IgD-negative memory B cell (primary cell): ENCODE measurements around the gene PGAP6. TPM values are rescaled to one million over a fixed set of nuclear protein-coding genes. Genes with fewer than 3 reads are reported as not detected.
A peak's percentile ranks its signal among the peaks of the same experiment; 100 is the strongest.
"Not testable (repeated sequence)": the region's sequence is repeated elsewhere in the genome, so short reads cannot be mapped to it uniquely, and the experiment has no call there.

ENCODE experiments used
- H3K27ac Mint-ChIP-seq, 3 donors: one replicate each; pipeline ENCODE4 v1.8.0; 2020 to 2022; ENCODE audit warnings: mild to moderate bottlenecking in 3 of 3, mixed read lengths in 3 of 3, moderate library complexity in 1 of 3
- H3K27me3 Mint-ChIP-seq: one replicate; pipeline ENCODE4 v1.8.0; 2021; ENCODE audit warnings: mixed read lengths
- H3K36me3 Mint-ChIP-seq: one replicate; pipeline ENCODE4 v1.8.0; 2020; ENCODE audit warnings: mild to moderate bottlenecking, mixed read lengths
- H3K4me1 Mint-ChIP-seq, 3 donors: one replicate each; pipeline ENCODE4 v1.8.0; 2020 to 2022; ENCODE audit warnings: mixed read lengths in 3 of 3, mild to moderate bottlenecking in 1 of 3
- H3K4me3 Mint-ChIP-seq, 4 donors: one replicate each; pipeline ENCODE4 v1.8.0; 2020 to 2022; ENCODE audit warnings: mild to moderate bottlenecking in 4 of 4, mixed read lengths in 4 of 4, moderate library complexity in 3 of 4
- H3K9me3 Mint-ChIP-seq, 3 donors: one replicate each; pipeline ENCODE4 v1.8.0; 2020 to 2021; ENCODE audit warnings: mixed read lengths in 3 of 3, mild to moderate bottlenecking in 1 of 3
- polyA plus RNA-seq: library from polyadenylated mRNA; unstranded; fragments of 300-500 nt; fragmentation: Illumina TruSeq; gene quantifications from one replicate; pipeline ENCODE4 v1.2.3, GENCODE V29; 2021

Gene PGAP6
- polyA plus RNA-seq, 1 donor from 2014 or later, result 7.3 TPM

DNA sequence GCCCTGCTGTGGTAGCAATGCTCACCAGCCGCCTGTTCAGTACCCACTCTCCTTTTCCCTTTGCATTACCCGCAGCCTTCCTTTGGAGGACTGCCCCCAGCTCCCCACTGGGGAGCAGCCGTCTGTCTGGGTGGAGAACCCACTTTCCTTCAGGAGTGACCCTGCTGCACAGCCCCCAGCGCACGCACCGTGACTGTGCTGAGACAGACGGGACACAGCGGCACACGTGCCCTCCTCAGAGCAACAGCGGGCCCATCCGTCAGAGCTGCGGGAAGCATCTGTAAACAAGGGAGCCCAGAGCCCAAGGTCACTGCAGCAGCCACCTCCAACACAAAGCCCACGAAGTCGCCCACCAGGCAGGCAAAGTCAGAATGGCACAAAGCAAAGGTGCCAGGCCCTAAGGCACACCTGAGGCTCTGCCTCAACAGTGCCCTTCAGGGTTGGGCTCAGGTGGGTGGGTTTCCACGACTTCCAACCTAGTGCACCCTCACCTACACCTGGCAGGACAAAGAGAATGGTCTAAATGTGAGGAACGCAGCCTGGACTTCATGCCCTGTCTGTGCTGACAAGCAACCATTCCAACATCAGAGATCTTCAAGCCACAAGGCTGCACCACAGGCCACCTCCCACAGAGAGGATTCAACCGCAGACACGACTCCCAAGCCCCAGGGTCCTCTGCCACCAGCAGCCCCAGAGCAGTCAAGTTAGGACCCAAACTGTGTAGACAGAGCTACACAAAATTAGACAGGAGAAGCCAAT is 39.1 kb downstream of the PGAP6 start:
- no peaks in the 10 kb centered on the region for H3K27me3 Mint-ChIP-seq
- H3K27ac Mint-ChIP-seq, result no peak overlapping the region
- H3K4me1 Mint-ChIP-seq, result peaks cover 21 to 30% (median 22%) of the 10 kb centered on the region in 3 donors
- H3K4me3 Mint-ChIP-seq, result peak overlapping the region in 1 of 4 donors; percentile 57
- H3K9me3 Mint-ChIP-seq, result no peaks in the 10 kb centered on the region
- peaks cover 10% of the 10 kb centered on the region for H3K36me3 Mint-ChIP-seq

DNA sequence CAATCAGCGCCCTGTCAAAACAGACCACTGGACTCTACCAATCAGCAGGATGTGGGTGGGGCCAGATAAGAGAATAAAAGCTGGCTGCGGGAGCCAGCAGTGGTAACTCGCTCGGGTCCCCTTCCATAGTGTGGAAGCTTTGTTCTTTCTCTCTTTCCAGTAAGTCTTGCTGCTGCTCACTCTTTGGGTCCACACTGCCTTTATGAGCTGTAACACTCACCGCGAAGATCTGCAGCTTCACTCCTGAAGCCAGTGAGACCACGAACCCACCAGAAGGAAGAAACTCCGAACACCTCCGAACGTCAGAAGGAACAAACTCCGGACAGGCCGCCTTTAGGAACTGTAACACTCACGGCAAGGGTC is 39.8 kb downstream of the PGAP6 start:
- H3K27ac Mint-ChIP-seq, H3K27me3 Mint-ChIP-seq, H3K36me3 Mint-ChIP-seq, H3K9me3 Mint-ChIP-seq: not testable (repeated sequence)
- Mint-ChIP-seq H3K4me1 (peaks cover 17 to 26% (median 18%) of the 10 kb centered on the region in 3 donors), H3K4me3 (peak overlapping the region in 3 of 4 donors; percentile 3 to 14 (median 8))

- H3K27ac Mint-ChIP-seq, H3K36me3 Mint-ChIP-seq, H3K27me3 Mint-ChIP-seq, H3K9me3 Mint-ChIP-seq: not testable (repeated sequence)
- Mint-ChIP-seq H3K4me1 (peaks cover 15 to 26% (median 21%) of the 10 kb centered on the region in 3 donors), H3K4me3 (peak overlapping the region in 1 of 4 donors; percentile 3)
These were observed 40.4 kb downstream of the PGAP6 start for GRCh38 chr16:341095-341973.

DNA sequence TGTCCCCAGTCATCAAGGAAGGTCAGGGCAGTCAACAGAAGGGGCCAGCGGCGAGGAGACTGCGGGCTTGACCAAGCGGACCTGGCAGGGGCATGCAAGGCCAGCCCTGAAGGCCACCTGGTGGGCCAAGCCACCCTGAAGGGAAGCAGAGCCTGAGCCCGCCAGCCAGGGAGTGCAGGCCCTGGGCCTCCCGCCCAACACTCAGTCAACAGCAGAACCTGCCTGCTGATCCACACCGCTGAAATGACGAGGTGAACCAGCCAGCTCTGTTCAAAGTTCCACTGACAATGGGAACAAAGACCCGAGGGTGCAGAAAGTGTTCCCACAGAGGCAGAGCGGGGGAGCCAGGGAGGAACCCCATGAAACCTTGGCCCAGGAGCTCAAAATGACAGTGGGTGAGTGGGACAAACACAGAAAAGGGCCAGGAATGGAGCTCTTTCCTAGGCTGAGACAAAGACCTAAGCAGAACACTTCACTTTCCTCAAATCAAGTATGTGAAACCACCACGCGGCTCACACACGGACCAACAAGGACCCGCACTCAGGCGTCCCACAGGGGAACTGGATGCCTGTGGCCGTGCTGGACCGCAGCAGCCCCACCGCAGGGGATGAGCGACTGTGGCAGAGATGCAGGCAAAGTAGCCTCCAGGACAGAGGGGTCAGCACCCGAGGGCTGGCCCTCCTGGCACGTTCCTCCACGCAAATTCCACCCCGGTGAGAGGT is 41.2 kb downstream of the PGAP6 start:
- H3K4me3 Mint-ChIP-seq, result peak overlapping the region in 1 of 4 donors; percentile 72
- no peaks in the 10 kb centered on the region for H3K27me3 Mint-ChIP-seq
- H3K9me3 Mint-ChIP-seq, result no peaks in the 10 kb centered on the region
- H3K4me1 Mint-ChIP-seq, result peaks cover 18 to 28% (median 27%) of the 10 kb centered on the region in 3 donors
- peaks cover 11% of the 10 kb centered on the region for H3K36me3 Mint-ChIP-seq
- peak overlapping the region in 1 of 3 donors; percentile 81 for H3K27ac Mint-ChIP-seq

GRCh38 chr16:339680-340079 is 42.1 kb downstream of the PGAP6 start:
- H3K4me1 Mint-ChIP-seq, result peaks cover 12 to 30% (median 26%) of the 10 kb centered on the region in 3 donors
- peaks cover 8% of the 10 kb centered on the region for H3K36me3 Mint-ChIP-seq
- H3K27me3 Mint-ChIP-seq, result no peaks in the 10 kb centered on the region
- H3K27ac Mint-ChIP-seq, result peak overlapping the region in 1 of 3 donors; percentile 81
- peak overlapping the region; percentile 3 to 84 (median 60) for H3K4me3 Mint-ChIP-seq
- H3K9me3 Mint-ChIP-seq, result no peaks in the 10 kb centered on the region

DNA sequence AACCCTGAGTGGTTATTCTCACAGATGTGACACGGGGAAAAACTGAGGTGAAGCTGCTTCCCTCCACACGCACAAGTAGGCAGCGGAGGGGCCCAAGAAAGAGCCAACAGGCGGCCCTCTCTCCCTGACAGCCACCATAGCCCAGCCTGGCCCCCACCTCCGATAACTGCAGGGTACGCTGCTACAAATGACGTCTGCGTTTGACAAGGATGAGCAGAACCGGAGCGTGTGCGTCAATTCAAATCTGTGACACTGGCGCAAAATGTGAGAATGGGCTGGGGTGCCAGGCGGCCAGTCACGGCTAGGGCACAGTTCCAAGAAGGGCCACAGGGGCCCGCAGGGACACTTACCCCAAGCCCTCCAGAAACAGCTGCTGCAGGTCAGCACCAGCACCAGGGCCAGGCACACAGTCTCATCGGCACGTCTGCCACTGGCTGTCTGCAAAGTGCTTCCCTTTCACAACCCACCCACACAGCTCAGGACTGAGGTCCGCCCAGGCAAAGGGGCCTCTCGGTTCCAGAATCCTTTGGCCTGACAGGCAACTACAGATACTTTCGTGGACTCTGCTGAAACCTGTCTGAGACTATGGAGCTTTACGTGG is 43.7 kb downstream of the PGAP6 start:
- Mint-ChIP-seq H3K4me3 (peak overlapping the region in 2 of 4 donors; percentile 43 to 45), H3K9me3 (no peaks in the 10 kb centered on the region), H3K27me3 (no peaks in the 10 kb centered on the region), H3K27ac (no peak overlapping the region), H3K4me1 (peaks cover 12 to 36% (median 24%) of the 10 kb centered on the region in 3 donors), H3K36me3 (peaks cover 8% of the 10 kb centered on the region)

GRCh38 chr16:337437-337836 is 44.3 kb downstream of the PGAP6 start:
- Mint-ChIP-seq H3K9me3 (no peaks in the 10 kb centered on the region), H3K27ac (no peak overlapping the region), H3K27me3 (no peaks in the 10 kb centered on the region), H3K36me3 (peaks cover 7% of the 10 kb centered on the region), H3K4me1 (peaks cover 12 to 34% (median 26%) of the 10 kb centered on the region in 3 donors), H3K4me3 (peak overlapping the region in 1 of 4 donors; percentile 77)

- peaks cover 2% of the 10 kb centered on the region for H3K36me3 Mint-ChIP-seq
These were observed 45.5 kb downstream of the PGAP6 start for GRCh38 chr16:336269-336668.

GRCh38 chr16:334861-335632 is 46.7 kb downstream of the PGAP6 start:
- not testable (repeated sequence) for H3K27me3 Mint-ChIP-seq, H3K9me3 Mint-ChIP-seq, H3K36me3 Mint-ChIP-seq, H3K27ac Mint-ChIP-seq
- Mint-ChIP-seq H3K4me3 (peak overlapping the region in 1 of 4 donors; percentile 12), H3K4me1 (peaks cover 11 to 34% (median 25%) of the 10 kb centered on the region in 3 donors)

More at GRCh38 chr16:336269-336668, 45.5 kb downstream of the PGAP6 start:
- H3K9me3 Mint-ChIP-seq, result no peaks in the 10 kb centered on the region
- peaks cover 12 to 33% (median 26%) of the 10 kb centered on the region in 3 donors for H3K4me1 Mint-ChIP-seq
- H3K27me3 Mint-ChIP-seq, result no peaks in the 10 kb centered on the region
- peak overlapping the region in 2 of 3 donors; percentile 71 to 73 for H3K27ac Mint-ChIP-seq
- peak overlapping the region in 1 of 4 donors; percentile 75 for H3K4me3 Mint-ChIP-seq

GRCh38 chr16:334164-334832 is 47.5 kb downstream of the PGAP6 start:
- not testable (repeated sequence) for H3K9me3 Mint-ChIP-seq, H3K36me3 Mint-ChIP-seq, H3K27me3 Mint-ChIP-seq, H3K4me3 Mint-ChIP-seq, H3K27ac Mint-ChIP-seq
- peaks cover 4 to 28% (median 20%) of the 10 kb centered on the region in 3 donors for H3K4me1 Mint-ChIP-seq

GRCh38 chr16:333406-334094 is 48.2 kb downstream of the PGAP6 start:
- no peaks in the 10 kb centered on the region for H3K27me3 Mint-ChIP-seq
- no peaks in the 10 kb centered on the region for H3K9me3 Mint-ChIP-seq
- no peak overlapping the region for H3K27ac Mint-ChIP-seq
- H3K4me3 Mint-ChIP-seq, result no peak overlapping the region
- peaks cover 4% of the 10 kb centered on the region for H3K36me3 Mint-ChIP-seq
- H3K4me1 Mint-ChIP-seq, result peaks cover 4 to 28% (median 18%) of the 10 kb centered on the region in 3 donors

DNA sequence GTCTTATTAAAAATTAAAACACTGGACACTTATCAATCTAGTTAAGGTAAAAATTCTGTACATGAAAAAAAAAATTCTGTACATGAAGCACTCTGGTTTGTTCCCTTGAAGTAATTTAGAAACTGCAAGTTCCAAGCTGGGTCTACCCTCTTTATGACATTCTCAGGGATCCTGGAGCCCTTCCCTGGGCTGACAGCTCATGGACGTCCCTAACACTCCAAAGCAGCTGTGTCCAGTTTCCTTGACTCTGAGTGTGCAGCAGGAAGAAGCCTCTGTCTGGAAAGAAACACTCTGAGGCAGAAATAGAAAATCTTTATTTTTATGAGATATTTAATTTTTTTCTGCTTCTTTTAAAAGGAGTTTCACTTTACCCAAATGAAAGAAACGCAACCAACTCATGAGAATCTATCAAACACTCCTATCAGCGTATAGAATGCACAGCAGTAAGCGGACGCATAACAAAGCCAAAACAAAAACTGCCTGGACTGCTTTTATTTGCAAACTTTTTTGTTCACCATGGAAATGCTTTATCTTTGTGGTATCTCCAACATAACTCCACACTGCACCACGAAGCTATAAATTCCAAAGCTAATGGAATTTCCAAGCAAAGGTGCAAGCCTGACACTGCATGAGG is 50.5 kb downstream of the PGAP6 start:
- not testable (repeated sequence) for H3K27ac Mint-ChIP-seq, H3K9me3 Mint-ChIP-seq, H3K4me3 Mint-ChIP-seq, H3K36me3 Mint-ChIP-seq, H3K27me3 Mint-ChIP-seq
- H3K4me1 Mint-ChIP-seq, result peaks cover 8 to 26% (median 17%) of the 10 kb centered on the region in 3 donors

GRCh38 chr16:330741-331140 is 51.0 kb downstream of the PGAP6 start:
- Mint-ChIP-seq H3K27me3 (no peaks in the 10 kb centered on the region), H3K4me3 (no peak overlapping the region), H3K4me1 (peaks cover 6 to 25% (median 14%) of the 10 kb centered on the region in 3 donors), H3K9me3 (no peaks in the 10 kb centered on the region), H3K27ac (peak overlapping the region in 1 of 3 donors; percentile 39), H3K36me3 (peaks cover 2% of the 10 kb centered on the region)
